Embryonic facial prominence (tissue), 1 donor: Measurements from ENCODE around the gene OBSCN.

ENCODE experiments used
- DNase-seq: peaks from one replicate; pipeline ENCODE4 v3.0.0-alpha.2; 2016; ENCODE audit errors: extremely low spot score

OBSCN gene

GRCh38 chr1:228321435-228321834 lies 113.6 kb downstream of the OBSCN start:
- no peak for DNase-seq

- no peak for DNase-seq
Measured at GRCh38 chr1:228321895-228322294, 114.1 kb downstream of the OBSCN start.

GRCh38 chr1:228323401-228323800 lies 115.6 kb downstream of the OBSCN start:
- DNase-seq: no peak

- DNase-seq: no peak
Measured at GRCh38 chr1:228325267-228325666, 117.4 kb downstream of the OBSCN start.

GRCh38 chr1:228329887-228330286 lies 122.0 kb downstream of the OBSCN start:
- no peak for DNase-seq

- DNase-seq: no peak
Measured at GRCh38 chr1:228332797-228333738, 125.2 kb downstream of the OBSCN start.

GRCh38 chr1:228333739-228334115 lies 125.9 kb downstream of the OBSCN start:
- DNase-seq: no peak

- DNase-seq: no peak
Measured at GRCh38 chr1:228334226-228334935, 126.5 kb downstream of the OBSCN start.

GRCh38 chr1:228334954-228335353 lies 127.1 kb downstream of the OBSCN start:
- DNase-seq: no peak

GRCh38 chr1:228335406-228336307 lies 127.8 kb downstream of the OBSCN start:
- no peak for DNase-seq

GRCh38 chr1:228336308-228337030 lies 128.6 kb downstream of the OBSCN start:
- no peak for DNase-seq

GRCh38 chr1:228337031-228337564 lies 129.3 kb downstream of the OBSCN start:
- no peak for DNase-seq

GRCh38 chr1:228337711-228338520 lies 130.1 kb downstream of the OBSCN start:
- DNase-seq: no peak

- DNase-seq: no peak
Measured at GRCh38 chr1:228338521-228339051, 130.7 kb downstream of the OBSCN start.

- no peak for DNase-seq
Measured at GRCh38 chr1:228339059-228339704, 131.3 kb downstream of the OBSCN start.

- DNase-seq: no peak
Measured at GRCh38 chr1:228339766-228340685, 132.2 kb downstream of the OBSCN start.

GRCh38 chr1:228340686-228341449 lies 133.0 kb downstream of the OBSCN start:
- no peak for DNase-seq

GRCh38 chr1:228341450-228341813 lies 133.6 kb downstream of the OBSCN start:
- no peak for DNase-seq
